ENCODE results near the gene STK4.

DNA sequence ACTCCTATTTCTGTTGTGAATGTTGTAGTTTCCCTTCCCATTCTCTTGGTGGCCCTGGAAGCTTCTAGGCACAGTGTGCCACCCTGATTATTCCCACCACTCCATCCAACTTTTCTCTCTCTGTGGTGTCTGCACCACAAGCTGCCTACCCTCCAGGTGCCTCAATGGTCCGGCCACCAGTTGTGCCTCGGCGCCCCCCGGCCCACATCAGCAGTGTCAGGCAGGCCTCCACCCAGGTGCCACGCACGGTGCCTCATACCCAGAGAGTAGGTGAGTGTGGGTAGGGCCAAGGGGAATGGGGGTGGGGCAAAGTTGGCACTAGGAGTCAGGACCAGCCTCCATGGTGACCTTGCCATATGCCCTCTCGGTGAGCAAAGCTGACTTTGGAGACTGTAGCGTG lies 33.4 kb upstream of the STK4 start:
- no peak for TF ChIP-seq POLR2A (IDR thresholded peaks at IDR 0.05)
- TF ChIP-seq, protein P1, sequence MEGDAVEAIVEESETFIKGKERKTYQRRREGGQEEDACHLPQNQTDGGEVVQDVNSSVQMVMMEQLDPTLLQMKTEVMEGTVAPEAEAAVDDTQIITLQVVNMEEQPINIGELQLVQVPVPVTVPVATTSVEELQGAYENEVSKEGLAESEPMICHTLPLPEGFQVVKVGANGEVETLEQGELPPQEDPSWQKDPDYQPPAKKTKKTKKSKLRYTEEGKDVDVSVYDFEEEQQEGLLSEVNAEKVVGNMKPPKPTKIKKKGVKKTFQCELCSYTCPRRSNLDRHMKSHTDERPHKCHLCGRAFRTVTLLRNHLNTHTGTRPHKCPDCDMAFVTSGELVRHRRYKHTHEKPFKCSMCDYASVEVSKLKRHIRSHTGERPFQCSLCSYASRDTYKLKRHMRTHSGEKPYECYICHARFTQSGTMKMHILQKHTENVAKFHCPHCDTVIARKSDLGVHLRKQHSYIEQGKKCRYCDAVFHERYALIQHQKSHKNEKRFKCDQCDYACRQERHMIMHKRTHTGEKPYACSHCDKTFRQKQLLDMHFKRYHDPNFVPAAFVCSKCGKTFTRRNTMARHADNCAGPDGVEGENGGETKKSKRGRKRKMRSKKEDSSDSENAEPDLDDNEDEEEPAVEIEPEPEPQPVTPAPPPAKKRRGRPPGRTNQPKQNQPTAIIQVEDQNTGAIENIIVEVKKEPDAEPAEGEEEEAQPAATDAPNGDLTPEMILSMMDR (IDR thresholded peaks at IDR 0.05) = no peak

Measured in Peyer's patch (tissue), 4 donors.